Stimulated activated CD4-positive, alpha-beta T cell treated with anti-CD3 and anti-CD28 coated beads, TNF-alpha, amount 100 ng/mL, for 48 hours (primary cell): ENCODE results near the gene TAL1.
"Not testable (repeated sequence)": the region's sequence is repeated elsewhere in the genome, so short reads cannot be mapped to it uniquely, and the experiment has no call there.

ENCODE experiments used
- DNase-seq, 3 donors: peaks; one replicate each; pipeline ENCODE4 v3.0.0-alpha.2; 2020; ENCODE audit warnings: low read depth in 3 of 3

Gene TAL1

GRCh38 chr1:47212636-47213229 is 19.3 kb downstream of the TAL1 start:
- DNase-seq, result no peak

DNA sequence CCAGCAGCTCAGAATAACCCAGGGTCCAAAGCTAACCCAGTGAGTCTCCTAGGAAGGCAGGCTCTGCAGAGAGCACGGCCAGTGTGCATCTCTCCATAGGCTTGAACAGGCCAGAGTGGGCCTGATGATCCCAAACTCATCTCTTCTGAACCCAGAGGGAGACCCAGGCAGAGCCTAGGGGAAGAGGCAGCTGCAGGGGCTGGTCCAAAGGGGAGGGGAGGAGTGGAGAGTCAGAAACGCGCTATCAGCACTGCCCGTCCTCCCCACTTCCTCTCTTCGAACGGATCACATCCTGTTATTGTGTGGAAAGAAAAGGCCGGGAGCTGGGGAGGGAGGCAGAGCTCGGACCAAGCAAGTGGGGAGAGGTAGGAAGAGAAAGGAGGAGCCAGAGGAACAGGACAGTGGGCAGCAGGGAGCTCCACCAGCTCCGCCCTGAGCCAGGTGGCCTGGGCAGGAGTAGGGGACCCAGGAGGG is 20.2 kb downstream of the TAL1 start:
- no peak for DNase-seq

DNA sequence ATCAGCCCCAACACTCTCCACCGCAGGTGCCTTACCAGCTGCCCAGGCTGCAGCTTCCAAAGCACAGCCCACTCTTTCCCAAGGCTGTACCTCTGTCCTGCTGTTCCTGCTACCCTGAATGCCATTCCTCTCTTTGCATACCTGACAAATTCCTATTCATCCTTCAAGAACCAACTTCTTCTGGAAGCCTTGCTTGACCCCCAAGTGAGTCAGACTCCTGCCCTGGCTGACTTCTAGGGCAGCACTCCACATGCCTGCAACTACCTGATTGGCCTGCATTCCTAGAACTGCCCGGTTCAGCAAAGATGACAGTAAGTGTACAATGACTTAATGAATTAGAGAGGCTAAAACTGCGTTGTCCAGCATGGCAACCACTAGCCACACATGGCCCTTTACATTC is 21.4 kb downstream of the TAL1 start:
- DNase-seq, result no peak

DNA sequence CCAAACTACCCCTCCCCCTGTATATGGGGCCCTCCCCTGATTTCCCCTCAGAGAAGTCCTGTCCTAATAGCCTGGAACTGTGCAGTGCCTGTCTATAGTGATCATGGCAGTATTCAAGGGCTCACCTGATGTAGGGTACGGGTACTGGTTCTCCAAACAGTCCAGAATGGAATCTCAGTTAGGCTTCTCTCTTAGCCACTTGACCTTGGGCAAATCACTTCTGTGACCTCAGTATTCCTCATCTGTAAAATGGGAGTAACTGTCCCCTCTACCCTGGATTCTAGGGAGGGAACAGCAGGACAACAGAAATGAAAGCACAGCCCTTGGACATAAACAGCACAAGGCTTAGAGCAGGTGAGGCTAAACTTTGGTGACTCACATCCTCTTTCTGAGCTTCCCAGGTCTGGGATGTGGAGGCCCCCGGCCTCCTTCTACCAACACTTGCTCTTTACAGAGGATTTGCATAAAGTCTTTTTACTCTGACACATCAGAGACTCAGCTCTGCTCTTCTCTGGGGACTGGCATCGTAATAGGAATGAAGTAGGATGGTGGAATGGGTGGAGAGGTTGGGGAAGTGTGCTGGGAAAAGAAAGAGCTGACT is 22.2 kb downstream of the TAL1 start:
- DNase-seq, result no peak

DNA sequence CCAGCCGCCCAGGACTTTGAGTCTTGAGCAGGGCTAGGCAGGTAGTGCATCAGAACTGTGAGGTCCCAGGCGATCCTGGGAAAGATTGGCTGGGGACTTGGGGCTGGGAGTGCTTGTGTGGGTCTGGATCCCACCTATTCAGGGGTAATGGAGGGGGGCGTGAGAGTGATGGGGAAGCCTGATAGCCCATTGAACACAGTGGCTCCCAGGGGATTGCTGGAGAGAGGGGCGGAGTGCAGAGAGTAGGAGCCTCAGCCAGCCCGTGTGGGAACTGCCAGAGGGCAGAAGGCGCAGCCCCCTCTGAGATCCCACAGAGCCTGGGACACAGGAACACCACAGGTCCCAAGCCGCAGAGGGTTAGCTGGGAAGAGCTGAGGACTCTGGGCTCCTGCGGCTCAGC is 22.9 kb downstream of the TAL1 start:
- no peak for DNase-seq

GRCh38 chr1:47208374-47208850 is 23.6 kb downstream of the TAL1 start:
- DNase-seq, result no peak

- peak in 1 of 3 donors; percentile 19 for DNase-seq
Observed at GRCh38 chr1:47207803-47208373, 24.1 kb downstream of the TAL1 start.

DNA sequence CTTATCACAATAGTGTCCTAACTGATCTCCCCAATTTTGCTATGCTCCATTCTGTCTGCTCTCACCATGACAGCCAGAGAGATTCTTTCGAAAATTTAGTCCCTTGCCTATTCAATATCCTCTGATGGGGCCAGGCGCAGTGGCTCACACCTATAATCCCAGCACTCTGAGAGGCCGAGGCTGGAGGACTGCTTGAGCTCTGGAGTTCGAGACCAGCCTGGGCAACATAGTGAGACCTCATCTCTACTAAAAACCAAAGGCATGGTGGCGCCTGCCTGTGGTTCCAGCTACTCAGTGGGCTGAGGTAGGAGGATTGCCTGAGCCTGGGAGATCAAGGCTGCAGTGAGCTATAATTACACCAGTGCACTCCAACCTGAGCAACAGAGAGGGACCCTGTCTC is 26.1 kb downstream of the TAL1 start:
- DNase-seq, result no peak

GRCh38 chr1:47203504-47203903 is 28.5 kb downstream of the TAL1 start:
- not testable (repeated sequence) for DNase-seq

- DNase-seq, result no peak
Observed at GRCh38 chr1:47201179-47201578, 30.8 kb downstream of the TAL1 start.

GRCh38 chr1:47198214-47198613 is 33.8 kb downstream of the TAL1 start:
- no peak for DNase-seq

DNA sequence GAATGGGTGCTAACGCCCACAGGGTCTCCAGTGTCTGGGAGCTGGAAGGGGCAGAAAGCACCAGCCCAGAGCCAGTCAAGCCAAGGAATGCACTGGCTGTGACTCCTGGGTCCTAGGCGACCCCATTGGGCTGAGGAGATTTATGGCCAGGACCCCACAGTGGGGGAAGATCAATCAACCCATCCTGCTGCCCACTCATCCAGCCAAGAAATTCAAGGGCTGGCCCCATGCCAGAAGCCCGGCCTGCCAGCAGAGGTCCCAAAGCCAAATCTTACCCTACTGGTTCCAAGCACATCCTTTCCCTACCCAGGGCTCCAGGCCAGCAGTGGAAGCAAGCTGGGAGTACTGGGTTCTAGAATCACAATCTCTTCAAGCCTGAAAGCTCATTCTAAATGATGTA is 35.4 kb downstream of the TAL1 start:
- DNase-seq, result no peak

- DNase-seq, result not testable (repeated sequence)
Observed at GRCh38 chr1:47195981-47196380, 36.0 kb downstream of the TAL1 start.

GRCh38 chr1:47194311-47194710 is 37.7 kb downstream of the TAL1 start:
- no peak for DNase-seq

- DNase-seq, result not testable (repeated sequence)
Observed at GRCh38 chr1:47193496-47193895, 38.5 kb downstream of the TAL1 start.

- DNase-seq, result peak; percentile 40 to 50 (median 47)
Observed at GRCh38 chr1:47192458-47193384, 39.3 kb downstream of the TAL1 start.

GRCh38 chr1:47191940-47192457 is 40.0 kb downstream of the TAL1 start:
- DNase-seq, result no peak

GRCh38 chr1:47190857-47191256 is 41.2 kb downstream of the TAL1 start:
- no peak for DNase-seq

DNA sequence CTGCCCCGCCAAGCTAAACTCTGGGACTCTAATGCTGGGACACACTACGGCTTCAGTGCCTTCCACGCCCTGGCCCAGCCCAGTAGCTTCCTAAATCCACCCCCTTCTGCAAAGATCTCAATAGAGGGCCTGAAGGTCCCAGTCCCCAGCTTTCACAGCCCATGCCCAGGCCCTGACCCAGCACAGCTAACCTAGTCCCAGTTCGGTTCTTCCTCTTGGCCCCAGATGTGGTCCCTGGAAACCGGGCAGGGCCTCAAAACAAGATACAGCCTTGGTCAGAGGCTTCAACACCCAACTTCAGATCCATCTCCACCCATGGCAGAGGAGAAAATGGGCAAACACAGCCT is 41.5 kb downstream of the TAL1 start:
- DNase-seq, result no peak

DNA sequence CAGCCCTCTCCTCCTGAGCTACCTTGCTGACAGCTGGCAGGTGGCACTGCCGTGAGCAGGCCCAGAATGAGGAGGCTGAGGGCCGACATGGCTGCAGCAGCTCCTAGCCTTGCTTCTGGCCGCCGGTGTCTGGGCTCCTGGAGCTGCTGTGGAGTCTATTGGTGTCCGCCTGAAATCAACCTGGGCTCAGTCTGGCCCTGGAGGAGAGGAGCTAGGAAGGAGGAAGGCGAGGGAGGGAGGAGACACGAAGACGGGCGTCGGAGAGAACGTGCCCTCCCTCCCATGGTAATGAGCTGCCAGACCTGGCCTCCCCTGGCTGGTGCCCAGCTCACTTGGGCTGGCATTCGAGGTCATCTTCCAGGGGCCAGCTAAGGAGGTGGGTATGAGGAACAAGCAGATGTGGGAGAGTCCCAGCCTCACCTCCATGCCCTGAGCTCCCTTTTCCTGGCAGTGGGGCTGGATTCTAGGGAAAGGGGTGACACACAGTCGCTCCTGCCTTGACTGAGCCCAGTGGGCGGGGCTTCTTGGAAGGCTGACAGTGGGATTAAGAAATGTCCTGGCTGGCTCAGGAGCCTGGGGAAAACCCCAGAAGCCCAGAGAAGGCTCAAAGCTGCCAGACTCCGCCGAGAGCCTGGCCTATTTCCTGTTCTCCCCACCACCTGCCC is 42.0 kb downstream of the TAL1 start, which contains the start of gene PDZK1IP1:
TSS of gene PDZK1IP1 (minus strand) at position 193 of the 665 bp plus-strand sequence. CDS start at position 89, 104 bp downstream.
- no peak for DNase-seq
